Gastrocnemius medialis (tissue), 4 donors: ENCODE results near the gene TBCA.

Source experiments
- CTCF ChIP-seq, 5 experiments: fragments of 450-650 bp in 3 of 5; fragments of 200-600 bp in 2 of 5; sonication (generic) in 2 of 5; IDR thresholded peaks in 4 of 5; conservative IDR thresholded peaks in 1 of 5; 1 replicate in 4 of 5; 2 replicates in 1 of 5; pipeline ENCODE4 v1.5.1; 2016 to 2019; ENCODE audit warnings: antibody characterized with exemption in 5 of 5, mild to moderate bottlenecking in 3 of 5, moderate library complexity in 3 of 5
- POLR2A ChIP-seq, 2 donors: fragments of 450-650 bp; IDR thresholded peaks; one replicate each; pipeline ENCODE4 v1.6.1; 2017; ENCODE audit warnings: antibody characterized with exemption in 2 of 2, mild to moderate bottlenecking in 2 of 2, moderate library complexity in 2 of 2

GRCh38 chr5:77776554-77777206 lies 541 bp upstream of the TBCA start:
- TF ChIP-seq CTCF (IDR thresholded peaks at IDR 0.05 in 4 of 5, conservative IDR thresholded peaks at IDR 0.05 in 1 of 5) (no peak), POLR2A (IDR thresholded peaks at IDR 0.05) (no peak)
